GM06990 (cell line): ENCODE data around the gene ZDHHC7.

Source experiments
- DNase-seq: peaks from one replicate; pipeline ENCODE4 v3.0.0-alpha.2; 2011; ENCODE audit not compliant: insufficient read length; ENCODE audit errors: extremely low read depth
- H3K27me3 ChIP-seq: replicated peaks from 2 replicates; pipeline ENCODE4 v1.6.0; 2011; ENCODE audit warnings: low read length; ENCODE audit not compliant: control insufficient read depth, insufficient read depth
- H3K36me3 ChIP-seq: 2 replicates; pipeline ENCODE4 v1.5.1; 2011; ENCODE audit warnings: low read length; ENCODE audit not compliant: control insufficient read depth, insufficient read depth
- H3K4me3 ChIP-seq: replicated peaks from 2 replicates; pipeline ENCODE4 v1.5.1; 2011; ENCODE audit warnings: low read depth, mild to moderate bottlenecking, control low read depth, low read length
- CTCF ChIP-seq: IDR thresholded peaks from 2 replicates; pipeline ENCODE4 v1.5.1; 2011; ENCODE audit warnings: low read length, control low read depth, mild to moderate bottlenecking, inconsistent platforms; ENCODE audit not compliant: insufficient read depth, poor library complexity, severe bottlenecking

The ZDHHC7 gene

GRCh38 chr16:85018529-85019236 is 7.3 kb upstream of the ZDHHC7 start:
- TF ChIP-seq CTCF, result no peak
- no peaks in the 10 kb centered on the region for H3K36me3 ChIP-seq

GRCh38 chr16:85017633-85018032 is 6.3 kb upstream of the ZDHHC7 start:
- no peak for DNase-seq
- TF ChIP-seq CTCF, result no peak
- no peaks in the 10 kb centered on the region for H3K36me3 ChIP-seq
- no peak overlapping the region for H3K4me3 ChIP-seq
- no peaks in the 10 kb centered on the region for H3K27me3 ChIP-seq

More at GRCh38 chr16:85018529-85019236, 7.3 kb upstream of the ZDHHC7 start:
- Histone ChIP-seq H3K27me3 (no peaks in the 10 kb centered on the region), H3K4me3 (no peak overlapping the region)
- no peak for DNase-seq

GRCh38 chr16:85017151-85017550 is 5.8 kb upstream of the ZDHHC7 start:
- no peak for DNase-seq
- H3K27me3 ChIP-seq, result no peaks in the 10 kb centered on the region
- TF ChIP-seq CTCF, result no peak
- no peaks in the 10 kb centered on the region for H3K36me3 ChIP-seq
- H3K4me3 ChIP-seq, result no peak overlapping the region

GRCh38 chr16:85015481-85016187 is 4.3 kb upstream of the ZDHHC7 start:
- no peak for TF ChIP-seq CTCF
- H3K36me3 ChIP-seq, result no peaks in the 10 kb centered on the region
- no peaks in the 10 kb centered on the region for H3K27me3 ChIP-seq
- no peak overlapping the region for H3K4me3 ChIP-seq
- DNase-seq, result no peak

- Histone ChIP-seq H3K4me3 (no peak overlapping the region), H3K36me3 (no peaks in the 10 kb centered on the region), H3K27me3 (no peaks in the 10 kb centered on the region)
- TF ChIP-seq CTCF, result no peak
- DNase-seq, result no peak
Observed at GRCh38 chr16:85014311-85014710, 3.0 kb upstream of the ZDHHC7 start.

- no peaks in the 10 kb centered on the region for H3K27me3 ChIP-seq
- no peaks in the 10 kb centered on the region for H3K36me3 ChIP-seq
- H3K4me3 ChIP-seq, result peak overlapping the region; percentile 77
- no peak for DNase-seq
- TF ChIP-seq CTCF, result no peak
Observed at GRCh38 chr16:85011846-85012284, 530 bp upstream of the ZDHHC7 start.
